ENCODE data around the gene ATG4D.
A peak's percentile ranks its signal among the peaks of the same experiment; 100 is the strongest.

ATG4D gene

GRCh38 chr19:10580979-10581631 is 37.4 kb downstream of the ATG4D start:
- peak; percentile 99 for TF ChIP-seq CTCF (conservative IDR thresholded peaks at IDR 0.05; ENCODE audit: low read length)
- H3K4me3 ChIP-seq (ENCODE audit: low read length): no peak overlapping the region; the same call in 1 of the 2 replicates
- peak; percentile 90 for DNase-seq (ENCODE audit: low read depth)

GRCh38 chr19:10582091-10582490 is 38.4 kb downstream of the ATG4D start:
- DNase-seq (ENCODE audit: low read depth): no peak
- H3K4me3 ChIP-seq (ENCODE audit: low read length): no peak overlapping the region
- no peak for TF ChIP-seq CTCF (conservative IDR thresholded peaks at IDR 0.05; ENCODE audit: low read length)

- no peak for TF ChIP-seq CTCF (conservative IDR thresholded peaks at IDR 0.05; ENCODE audit: low read length)
- no peak for DNase-seq (ENCODE audit: low read depth)
- no peak overlapping the region for H3K4me3 ChIP-seq (ENCODE audit: low read length)
Observed at GRCh38 chr19:10583036-10583776, 39.5 kb downstream of the ATG4D start.

GRCh38 chr19:10586396-10586795 is 42.7 kb downstream of the ATG4D start:
- H3K4me3 ChIP-seq (ENCODE audit: low read length): no peak overlapping the region
- no peak for DNase-seq (ENCODE audit: low read depth)
- TF ChIP-seq CTCF (conservative IDR thresholded peaks at IDR 0.05; ENCODE audit: low read length): no peak

GRCh38 chr19:10587022-10587838 is 43.5 kb downstream of the ATG4D start, which contains the start of gene AP1M2:
TSS of gene AP1M2 (minus strand) at chr19:10587312. CDS start at chr19:10587231, 81 bp downstream.
- no peak for DNase-seq (ENCODE audit: low read depth)
- H3K4me3 ChIP-seq (ENCODE audit: low read length): no peak within 1 kb of the TSS
- no peak for TF ChIP-seq CTCF (conservative IDR thresholded peaks at IDR 0.05; ENCODE audit: low read length)

GRCh38 chr19:10587839-10588150 is 44.1 kb downstream of the ATG4D start:
- no peak for TF ChIP-seq CTCF (conservative IDR thresholded peaks at IDR 0.05; ENCODE audit: low read length)
- no peak overlapping the region for H3K4me3 ChIP-seq (ENCODE audit: low read length)
- no peak for DNase-seq (ENCODE audit: low read depth)
